ENCODE measurements around the gene GSDME.

- no peak for TF ChIP-seq CTCF (conservative IDR thresholded peaks at IDR 0.05; ENCODE audit: low read depth, low read length)
- no peak for TF ChIP-seq POLR2A (IDR thresholded peaks at IDR 0.05; ENCODE audit: low read depth, low read length)
- TF ChIP-seq ELK1 (IDR thresholded peaks at IDR 0.05; ENCODE audit: borderline replicate concordance, low read depth, low read length) = no peak
- no peak for TF ChIP-seq MAZ (IDR thresholded peaks at IDR 0.05; ENCODE audit: borderline replicate concordance, low read depth, low read length)
- no peak for TF ChIP-seq MAFK (IDR thresholded peaks at IDR 0.05; ENCODE audit: low read depth, low read length)
- no peak for TF ChIP-seq BHLHE40 (IDR thresholded peaks at IDR 0.05; ENCODE audit: low read depth, low read length)
- TF ChIP-seq RFX5 (IDR thresholded peaks at IDR 0.05; ENCODE audit: low read depth, low read length) = no peak
- no peak for TF ChIP-seq RAD21 (IDR thresholded peaks at IDR 0.05; ENCODE audit: low read length)
- no peak for TF ChIP-seq RCOR1 (IDR thresholded peaks at IDR 0.05; ENCODE audit: insufficient replicate concordance, low read length)
- TF ChIP-seq CEBPB (IDR thresholded peaks at IDR 0.05; ENCODE audit: low read depth, low read length) = no peak
- TF ChIP-seq SMC3 (IDR thresholded peaks at IDR 0.05; ENCODE audit: low read depth, low read length) = no peak
- no peak for TF ChIP-seq USF2 (IDR thresholded peaks at IDR 0.05; ENCODE audit: low read depth, low read length)
- TF ChIP-seq MXI1 (IDR thresholded peaks at IDR 0.05; ENCODE audit: borderline replicate concordance, low read depth, low read length) = no peak
Measured at GRCh38 chr7:24801883-24802282, 44.6 kb upstream of the GSDME start.
